HepG2 (cell line): ENCODE measurements around the gene AVPR2.

Experiments
- ARNT ChIP-seq: fragments of 450-650 bp; IDR thresholded peaks from 2 replicates; pipeline ENCODE4 v1.6.1; 2017
- CBX2 ChIP-seq, 2 experiments: fragments of 200-600 bp in 1 of 2; sonication (generic); formaldehyde crosslinking in 1 of 2; IDR thresholded peaks; 2 replicates each; pipeline versions ENCODE4 v1.7.0 to v1.8.1; 2018 to 2022; ENCODE audit warnings: low read depth in 2 of 2, low read length in 1 of 2, mild to moderate bottlenecking in 1 of 2, missing genetic modification reagents in 1 of 2
- EZH2 ChIP-seq: conservative IDR thresholded peaks from 2 replicates; pipeline ENCODE4 v1.6.1; 2012; ENCODE audit warnings: mild to moderate bottlenecking, low read depth, low read length, moderate library complexity
- HNF4A ChIP-seq: sonication (generic); formaldehyde crosslinking; IDR thresholded peaks from 2 replicates; pipeline ENCODE4 v1.4.0; 2020; ENCODE audit warnings: missing genetic modification reagents
- HNRNPLL ChIP-seq: fragments of 200-400 bp; formaldehyde crosslinking; IDR thresholded peaks from 2 replicates; pipeline ENCODE4 v1.6.1; 2017; ENCODE audit warnings: mild to moderate bottlenecking, low read depth, low read length; ENCODE audit not compliant: poor library complexity, severe bottlenecking
- JUN ChIP-seq: sonication (generic); formaldehyde crosslinking; IDR thresholded peaks from 2 replicates; pipeline ENCODE4 v1.4.0; 2020; ENCODE audit warnings: mild to moderate bottlenecking, missing genetic modification reagents
- KLF12 ChIP-seq: sonication (generic); formaldehyde crosslinking; IDR thresholded peaks from 2 replicates; pipeline ENCODE4 v1.4.0; 2020; ENCODE audit warnings: missing genetic modification reagents, borderline replicate concordance
- TP53 ChIP-seq: sonication (generic); formaldehyde crosslinking; conservative IDR thresholded peaks from 2 replicates; pipeline ENCODE4 v1.4.0; 2020; ENCODE audit warnings: missing genetic modification reagents
- ZFP82 ChIP-seq: sonication (generic); formaldehyde crosslinking; IDR thresholded peaks from 2 replicates; pipeline ENCODE4 v1.5.1; 2020; ENCODE audit warnings: mild to moderate bottlenecking, missing genetic modification reagents, borderline replicate concordance
- ZFP91 ChIP-seq: sonication (generic); formaldehyde crosslinking; IDR thresholded peaks from 2 replicates; pipeline ENCODE4 v1.9.0; 2022; ENCODE audit warnings: missing genetic modification reagents, mild to moderate bottlenecking, borderline replicate concordance
- ZFX ChIP-seq: sonication (generic); formaldehyde crosslinking; IDR thresholded peaks from 2 replicates; pipeline ENCODE4 v1.4.0; 2020; ENCODE audit warnings: mild to moderate bottlenecking, low read depth, missing genetic modification reagents, moderate library complexity
- ZNF33A ChIP-seq: sonication (generic); formaldehyde crosslinking; IDR thresholded peaks from 2 replicates; pipeline ENCODE4 v1.5.1; 2020; ENCODE audit warnings: missing genetic modification reagents, mild to moderate bottlenecking, moderate library complexity, borderline replicate concordance
- ZNF383 ChIP-seq: sonication (generic); formaldehyde crosslinking; IDR thresholded peaks from 2 replicates; pipeline ENCODE4 v1.4.0; 2020; ENCODE audit warnings: missing genetic modification reagents, mild to moderate bottlenecking, borderline replicate concordance

GRCh38 chrX:153884590-153884989 is 19.9 kb upstream of the AVPR2 start:
- TF ChIP-seq ARNT (no peak), ZFP82 (no peak), ZFX (CRISPR knock-in tag) (no peak), ZNF383 (CRISPR knock-in tag) (no peak), ZNF33A (CRISPR knock-in tag) (no peak), CBX2 (IDR thresholded peaks at IDR 0.05; ENCODE audit: low read depth, low read length) (no peak), CBX2 (CRISPR knock-in tag; IDR thresholded peaks at IDR 0.05; ENCODE audit: low read depth) (no peak), EZH2 (no peak), TP53 (CRISPR knock-in tag) (no peak), ZFP91 (CRISPR knock-in tag) (no peak), JUN (CRISPR knock-in tag) (no peak), KLF12 (no peak), HNRNPLL (no peak), HNF4A (CRISPR knock-in tag) (no peak)
